ENCODE results near the gene ZNF668.

DNA sequence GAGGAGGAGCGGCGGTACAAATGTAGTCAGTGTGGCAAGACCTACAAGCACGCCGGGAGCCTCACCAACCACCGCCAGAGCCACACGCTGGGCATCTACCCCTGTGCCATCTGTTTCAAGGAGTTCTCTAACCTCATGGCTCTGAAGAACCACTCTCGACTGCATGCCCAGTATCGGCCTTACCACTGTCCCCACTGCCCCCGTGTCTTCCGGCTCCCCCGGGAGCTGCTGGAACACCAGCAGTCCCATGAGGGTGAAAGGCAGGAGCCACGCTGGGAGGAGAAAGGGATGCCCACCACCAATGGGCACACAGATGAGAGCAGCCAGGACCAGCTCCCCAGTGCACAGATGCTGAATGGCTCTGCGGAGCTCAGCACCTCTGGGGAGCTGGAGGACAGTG lies 3.0 kb upstream of the ZNF668 start:
- no peak for TF ChIP-seq POLR2A (IDR thresholded peaks at IDR 0.05)
- TF ChIP-seq CTCF (IDR thresholded peaks at IDR 0.05) = no peak
